IMR-90 (cell line): ENCODE measurements around the gene GLIS1. TPM values are rescaled to one million over a fixed set of nuclear protein-coding genes. Genes with fewer than 3 reads are reported as not detected.

Experiments
- ATAC-seq: fragments of 200-7000 bp; cut with Tn5 transposase; 2 replicates; pipeline ENCODE4 v1.9.1; 2020; ENCODE audit warnings: low read depth, mild to moderate bottlenecking, moderate library complexity
- BruUV-seq: library from RNA; stranded (reverse); fragments of 400-500 nt; replicated peaks from 2 replicates; lab custom pipeline; 2021; lab: Mats Ljungman, UMichigan
- CTCF ChIA-PET: fragments of 300-600 bp; formaldehyde crosslinking; extraction: SDS; loops from one replicate; lab custom pipeline; 2021; ENCODE audit warnings: antibody characterized with exemption; lab: Yijun Ruan, JAX
- POLR2A ChIA-PET: fragments of 300-600 bp; sonication (Branson Sonifier 250); formaldehyde crosslinking; loops from one replicate; lab custom pipeline; 2022; ENCODE audit warnings: antibody characterized with exemption; ENCODE audit not compliant: unreplicated experiment; lab: Charles Lee
- DNase-seq: peaks from one replicate; pipeline ENCODE4 v3.0.0; 2013
- H2AFZ ChIP-seq: replicated peaks from 2 replicates; pipeline ENCODE3; 2013; ENCODE audit warnings: low read length, mild to moderate bottlenecking; ENCODE audit not compliant: poor library complexity
- H2AK5ac ChIP-seq: 2 replicates; pipeline ENCODE4 v1.6.1; 2013; ENCODE audit warnings: low read depth, low read length, inconsistent platforms
- H2AK9ac ChIP-seq: replicated peaks from 2 replicates; pipeline ENCODE3; 2013; ENCODE audit warnings: mild to moderate bottlenecking, low read depth, low read length, moderate library complexity; ENCODE audit not compliant: poor library complexity
- H2BK120ac ChIP-seq: 2 replicates; pipeline ENCODE4 v1.6.1; 2013; ENCODE audit warnings: low read depth, low read length, inconsistent platforms
- H2BK15ac ChIP-seq: 3 replicates; pipeline ENCODE4 v1.6.1; 2013; ENCODE audit warnings: low read depth, low read length, inconsistent platforms
- H2BK20ac ChIP-seq: 2 replicates; pipeline ENCODE4 v1.6.1; 2013; ENCODE audit warnings: low read depth, mild to moderate bottlenecking, inconsistent platforms, low read length, moderate library complexity
- H2BK5ac ChIP-seq: 2 replicates; pipeline ENCODE4 v1.6.1; 2013; ENCODE audit warnings: mild to moderate bottlenecking, low read depth, low read length, inconsistent platforms; ENCODE audit not compliant: poor library complexity, severe bottlenecking
- H3K14ac ChIP-seq: replicated peaks from 2 replicates; pipeline ENCODE4 v1.6.1; 2013; ENCODE audit warnings: low read depth, low read length, inconsistent platforms
- H3K18ac ChIP-seq: 2 replicates; pipeline ENCODE4 v1.6.1; 2013; ENCODE audit warnings: low read depth, low read length, control low read depth
- H3K23ac ChIP-seq: 2 replicates; pipeline ENCODE4 v1.6.1; 2013; ENCODE audit warnings: low read depth, low read length, inconsistent platforms
- H3K27ac ChIP-seq: 2 replicates; pipeline ENCODE4 v1.5.1; 2013; ENCODE audit warnings: mild to moderate bottlenecking, control low read depth, low read length; ENCODE audit not compliant: insufficient read depth
- H3K27me3 ChIP-seq: 2 replicates; pipeline ENCODE4 v1.6.1; 2013; ENCODE audit warnings: low read length; ENCODE audit not compliant: control insufficient read depth, insufficient read depth
- H3K36me3 ChIP-seq: 2 replicates; pipeline ENCODE4 v1.6.1; 2013; ENCODE audit warnings: low read length, mixed read lengths; ENCODE audit not compliant: control insufficient read depth, insufficient read depth
- H3K4ac ChIP-seq: 2 replicates; pipeline ENCODE4 v1.6.1; 2013; ENCODE audit warnings: low read depth, low read length, inconsistent platforms
- H3K4me1 ChIP-seq: 2 replicates; pipeline ENCODE4 v1.6.1; 2013; ENCODE audit warnings: low read length, mixed read lengths; ENCODE audit not compliant: control insufficient read depth, insufficient read depth
- H3K4me2 ChIP-seq: 2 replicates; pipeline ENCODE4 v1.6.1; 2013; ENCODE audit warnings: low read depth, mild to moderate bottlenecking, control low read depth, low read length, moderate library complexity
- H3K4me3 ChIP-seq: 2 replicates; pipeline ENCODE4 v1.5.1; 2013; ENCODE audit warnings: low read depth, mild to moderate bottlenecking, control low read depth, low read length, moderate library complexity; ENCODE audit not compliant: insufficient read depth
- H3K56ac ChIP-seq: 2 replicates; pipeline ENCODE4 v1.6.1; 2013; ENCODE audit warnings: low read length, inconsistent platforms; ENCODE audit not compliant: insufficient read depth; ENCODE audit errors: extremely low read depth
- H3K79me1 ChIP-seq, 2 experiments: 2 replicates each; pipeline ENCODE4 v1.6.1; 2013; ENCODE audit warnings: low read length in 2 of 2, inconsistent platforms in 1 of 2, low read depth in 1 of 2
- H3K9ac ChIP-seq: 2 replicates; pipeline ENCODE4 v1.6.1; 2013; ENCODE audit warnings: low read depth, low read length, control low read depth
- H3K9me1 ChIP-seq: 2 replicates; pipeline ENCODE4 v1.6.1; 2013; ENCODE audit warnings: low read length, inconsistent platforms; ENCODE audit not compliant: insufficient read depth
- H3K9me3 ChIP-seq: 2 replicates; pipeline ENCODE4 v1.6.1; 2013; ENCODE audit warnings: low read length; ENCODE audit not compliant: control insufficient read depth, insufficient read depth
- H4K20me1 ChIP-seq: 2 replicates; pipeline ENCODE4 v1.6.1; 2013; ENCODE audit warnings: low read length, inconsistent platforms; ENCODE audit not compliant: insufficient read depth
- H4K5ac ChIP-seq: 2 replicates; pipeline ENCODE4 v1.6.1; 2013; ENCODE audit warnings: mild to moderate bottlenecking, low read depth, low read length, control low read depth
- H4K8ac ChIP-seq, 2 experiments: 2 replicates each; pipeline ENCODE4 v1.6.1; 2013; ENCODE audit warnings: low read depth in 2 of 2, low read length in 2 of 2, control low read depth in 1 of 2, inconsistent platforms in 1 of 2
- H4K91ac ChIP-seq: 2 replicates; pipeline ENCODE4 v1.6.1; 2013; ENCODE audit warnings: low read depth, low read length, inconsistent platforms; ENCODE audit not compliant: insufficient read depth
- BHLHE40 ChIP-seq: fragments of 150-350 bp; IDR thresholded peaks from 2 replicates; pipeline ENCODE4 v1.6.1; 2016; ENCODE audit warnings: mild to moderate bottlenecking, low read depth, low read length
- CEBPB ChIP-seq: IDR thresholded peaks from 2 replicates; pipeline ENCODE4 v1.6.1; 2012; ENCODE audit warnings: low read depth, low read length, improper control_type of control experiment
- CHD1 ChIP-seq: IDR thresholded peaks from 2 replicates; pipeline ENCODE4 v1.6.1; 2012; ENCODE audit warnings: low read depth, low read length, improper control_type of control experiment
- FOS ChIP-seq: fragments of 150-350 bp; IDR thresholded peaks from 2 replicates; pipeline ENCODE4 v1.6.1; 2016; ENCODE audit warnings: low read depth, low read length
- MAFK ChIP-seq: IDR thresholded peaks from 2 replicates; pipeline ENCODE4 v1.6.1; 2012; ENCODE audit warnings: low read depth, low read length, improper control_type of control experiment
- MAZ ChIP-seq: IDR thresholded peaks from 2 replicates; pipeline ENCODE4 v1.6.1; 2012; ENCODE audit warnings: low read depth, mild to moderate bottlenecking, low read length, improper control_type of control experiment, moderate library complexity, borderline replicate concordance
- MXI1 ChIP-seq: IDR thresholded peaks from 2 replicates; pipeline ENCODE4 v1.6.1; 2012; ENCODE audit warnings: low read depth, mild to moderate bottlenecking, low read length, moderate library complexity, borderline replicate concordance
- NFE2L2 ChIP-seq: fragments of 150-350 bp; IDR thresholded peaks from 2 replicates; pipeline ENCODE4 v1.6.1; 2016; ENCODE audit warnings: low read depth, mild to moderate bottlenecking, low read length
- POLR2A ChIP-seq: IDR thresholded peaks from 2 replicates; pipeline ENCODE4 v1.6.1; 2012; ENCODE audit warnings: mild to moderate bottlenecking, low read depth, low read length
- RAD21 ChIP-seq: IDR thresholded peaks from 2 replicates; pipeline ENCODE4 v1.6.1; 2012; ENCODE audit warnings: low read length, improper control_type of control experiment
- RCOR1 ChIP-seq: IDR thresholded peaks from 2 replicates; pipeline ENCODE4 v1.6.1; 2012; ENCODE audit warnings: mild to moderate bottlenecking, low read length, improper control_type of control experiment; ENCODE audit not compliant: insufficient replicate concordance
- RFX5 ChIP-seq: IDR thresholded peaks from 2 replicates; pipeline ENCODE4 v1.8.0; 2012; ENCODE audit warnings: low read depth, mild to moderate bottlenecking, low read length, moderate library complexity
- SMC3 ChIP-seq: fragments of 150-350 bp; IDR thresholded peaks from 2 replicates; pipeline ENCODE4 v1.6.1; 2016; ENCODE audit warnings: low read depth, mild to moderate bottlenecking, antibody characterized with exemption, low read length, moderate library complexity
- WGBS, 2 experiments: methylation state at CpG; one replicate each; pipeline versions ENCODE4 v1.1.5 to v1.1.7; 2013; ENCODE audit warnings: missing lambda C conversion rate in 2 of 2; ENCODE audit not compliant: insufficient read length in 1 of 2; ENCODE audit errors: extremely low coverage in 2 of 2; 5-methylcytosine and 5-hydroxymethylcytosine counted together
- dilution Hi-C: fragments of 300-500 bp; cut with HindIII; formaldehyde crosslinking; loops from one replicate; pipeline ENCODE4 v1.14.3; 2018; ENCODE audit warnings: low sequenced_read_pairs; ENCODE audit not compliant: unreplicated experiment
- in situ Hi-C: fragments of 300-500 bp; cut with MboI; formaldehyde crosslinking; loops from 3 replicates; pipeline ENCODE4 v1.14.3; 2019; ENCODE audit warnings: low sequenced_read_pairs, inconsistent platforms, mixed read lengths
- intact Hi-C: fragments of 100-400 bp; cut with micrococcal nuclease; formaldehyde crosslinking; loops from 2 replicates; pipeline ENCODE4 v1.10.0; 2022
- polyA plus RNA-seq, 3 experiments: library from polyadenylated mRNA; depleted of rRNA; stranded (reverse); fragments of >200 nt; gene quantifications; 2 replicates each; pipeline ENCODE4 v1.2.3, GENCODE V29; 2012; ENCODE audit warnings: low replicate concordance in 1 of 3
- total RNA-seq: library from RNA; depleted of rRNA; stranded (reverse); fragments of >200 nt; gene quantifications from 2 replicates; pipeline ENCODE4 v1.2.3, GENCODE V29; 2012
- TF ChIP-seq, protein P1 (sequence below): conservative IDR thresholded peaks from 2 replicates; pipeline ENCODE4 v1.5.1; 2012; ENCODE audit warnings: mild to moderate bottlenecking, low read depth, low read length, improper control_type of control experiment
- TF ChIP-seq, protein P2 (sequence below): fragments of 150-350 bp; IDR thresholded peaks from 2 replicates; pipeline ENCODE4 v1.6.1; 2017; ENCODE audit warnings: mild to moderate bottlenecking, antibody characterized with exemption, low read length, low read depth
- TF ChIP-seq, protein P3 (sequence below): fragments of 150-350 bp; IDR thresholded peaks from 2 replicates; pipeline ENCODE4 v1.6.1; 2016; ENCODE audit warnings: low read depth, mild to moderate bottlenecking, low read length, moderate library complexity, borderline replicate concordance

The GLIS1 gene
- total and polyA plus RNA-seq, 2 of the 4 experiments (the other 2 are of a cell fraction) = 0.18 to 2.3 TPM

DNA sequence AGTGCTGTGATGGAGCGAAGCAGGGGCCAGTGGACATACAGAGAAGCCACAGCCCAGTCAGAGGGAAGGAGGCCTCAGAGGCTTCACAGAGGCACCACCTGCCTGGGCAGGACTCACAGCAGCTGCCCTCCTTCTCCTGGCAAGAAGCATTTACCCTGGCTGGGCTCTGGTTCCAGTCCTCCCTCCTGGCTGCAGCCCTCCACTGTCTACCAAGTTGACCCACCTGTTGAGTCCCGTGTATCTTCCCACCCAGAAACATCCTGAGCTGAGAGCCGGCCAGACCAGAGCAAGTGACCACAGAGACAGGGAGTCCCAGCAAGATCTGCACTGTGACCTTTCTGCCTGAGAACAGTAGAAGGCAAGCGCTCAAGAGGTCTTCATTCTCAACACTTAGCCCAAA is 49.7 kb downstream of the GLIS1 start:
- in situ Hi-C loops = no loop called here
- H2BK20ac ChIP-seq = no peak overlapping the region
- TF ChIP-seq POLR2A = no peak
- TF ChIP-seq SMC3 = no peak
- no peak for TF ChIP-seq BHLHE40
- no peak for TF ChIP-seq RFX5
- TF ChIP-seq NFE2L2 = no peak
- TF ChIP-seq RCOR1 = no peak
- TF ChIP-seq MAFK = no peak
- TF ChIP-seq, protein P1, sequence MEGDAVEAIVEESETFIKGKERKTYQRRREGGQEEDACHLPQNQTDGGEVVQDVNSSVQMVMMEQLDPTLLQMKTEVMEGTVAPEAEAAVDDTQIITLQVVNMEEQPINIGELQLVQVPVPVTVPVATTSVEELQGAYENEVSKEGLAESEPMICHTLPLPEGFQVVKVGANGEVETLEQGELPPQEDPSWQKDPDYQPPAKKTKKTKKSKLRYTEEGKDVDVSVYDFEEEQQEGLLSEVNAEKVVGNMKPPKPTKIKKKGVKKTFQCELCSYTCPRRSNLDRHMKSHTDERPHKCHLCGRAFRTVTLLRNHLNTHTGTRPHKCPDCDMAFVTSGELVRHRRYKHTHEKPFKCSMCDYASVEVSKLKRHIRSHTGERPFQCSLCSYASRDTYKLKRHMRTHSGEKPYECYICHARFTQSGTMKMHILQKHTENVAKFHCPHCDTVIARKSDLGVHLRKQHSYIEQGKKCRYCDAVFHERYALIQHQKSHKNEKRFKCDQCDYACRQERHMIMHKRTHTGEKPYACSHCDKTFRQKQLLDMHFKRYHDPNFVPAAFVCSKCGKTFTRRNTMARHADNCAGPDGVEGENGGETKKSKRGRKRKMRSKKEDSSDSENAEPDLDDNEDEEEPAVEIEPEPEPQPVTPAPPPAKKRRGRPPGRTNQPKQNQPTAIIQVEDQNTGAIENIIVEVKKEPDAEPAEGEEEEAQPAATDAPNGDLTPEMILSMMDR = no peak
- TF ChIP-seq CEBPB = no peak
- TF ChIP-seq RAD21 = no peak
- no peak for TF ChIP-seq FOS
- TF ChIP-seq, protein P2, sequence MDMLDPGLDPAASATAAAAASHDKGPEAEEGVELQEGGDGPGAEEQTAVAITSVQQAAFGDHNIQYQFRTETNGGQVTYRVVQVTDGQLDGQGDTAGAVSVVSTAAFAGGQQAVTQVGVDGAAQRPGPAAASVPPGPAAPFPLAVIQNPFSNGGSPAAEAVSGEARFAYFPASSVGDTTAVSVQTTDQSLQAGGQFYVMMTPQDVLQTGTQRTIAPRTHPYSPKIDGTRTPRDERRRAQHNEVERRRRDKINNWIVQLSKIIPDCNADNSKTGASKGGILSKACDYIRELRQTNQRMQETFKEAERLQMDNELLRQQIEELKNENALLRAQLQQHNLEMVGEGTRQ = no peak
- TF ChIP-seq, protein P3, sequence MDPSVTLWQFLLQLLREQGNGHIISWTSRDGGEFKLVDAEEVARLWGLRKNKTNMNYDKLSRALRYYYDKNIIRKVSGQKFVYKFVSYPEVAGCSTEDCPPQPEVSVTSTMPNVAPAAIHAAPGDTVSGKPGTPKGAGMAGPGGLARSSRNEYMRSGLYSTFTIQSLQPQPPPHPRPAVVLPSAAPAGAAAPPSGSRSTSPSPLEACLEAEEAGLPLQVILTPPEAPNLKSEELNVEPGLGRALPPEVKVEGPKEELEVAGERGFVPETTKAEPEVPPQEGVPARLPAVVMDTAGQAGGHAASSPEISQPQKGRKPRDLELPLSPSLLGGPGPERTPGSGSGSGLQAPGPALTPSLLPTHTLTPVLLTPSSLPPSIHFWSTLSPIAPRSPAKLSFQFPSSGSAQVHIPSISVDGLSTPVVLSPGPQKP = no peak
- TF ChIP-seq CHD1 = no peak
- TF ChIP-seq MXI1 = no peak
- no peak for TF ChIP-seq MAZ

More for the DNA sequence above, 49.7 kb downstream of the GLIS1 start:
- H3K56ac ChIP-seq = no peak overlapping the region
- CTCF ChIA-PET = no interaction called here
- H3K9me1 ChIP-seq = peaks cover 24% of the 10 kb centered on the region
- intact Hi-C loops = loop anchor here (5.0 kb wide), 2 partner anchors 43 to 202 kb away; no protein-coding TSS in a partner anchor
- no peak overlapping the region for H2BK15ac ChIP-seq
- no peaks in the 10 kb centered on the region for H3K36me3 ChIP-seq
- no TSS peak for BruUV-seq
- H3K79me1 ChIP-seq = peaks cover 0 to 49% of the 10 kb centered on the region in 2 experiments; a peak in 3 of 4 replicates
- H3K9ac ChIP-seq = no peak overlapping the region
- no peak for ATAC-seq
- no peaks in the 10 kb centered on the region for H3K27me3 ChIP-seq
- no peak overlapping the region for H2AFZ ChIP-seq
- dilution Hi-C loops = no loop called here
- no peak overlapping the region for H3K4me2 ChIP-seq
- POLR2A ChIA-PET = no interaction called here
- no peak overlapping the region for H3K14ac ChIP-seq
- no peak overlapping the region for H3K18ac ChIP-seq
- no peak overlapping the region for H2AK5ac ChIP-seq
- H4K91ac ChIP-seq = no peak overlapping the region
- H3K4me3 ChIP-seq = no peak overlapping the region
- no peak overlapping the region for H4K5ac ChIP-seq
- no peak for DNase-seq
- no peak overlapping the region for H3K4ac ChIP-seq
- peaks cover 24% of the 10 kb centered on the region for H3K4me1 ChIP-seq
- peaks cover 26% of the 10 kb centered on the region; the same call in 1 of the 2 replicates for H4K20me1 ChIP-seq
- no peak overlapping the region for H2AK9ac ChIP-seq
- no peaks in the 10 kb centered on the region for H3K9me3 ChIP-seq
- WGBS, 2 experiments = 75% methylated on average over 2 of the region's 4 CpGs; no CpG with 5 or more reads in 1 of the 2 experiments
- H4K8ac ChIP-seq = no peak overlapping the region
- no peak overlapping the region for H2BK5ac ChIP-seq
- no peak overlapping the region for H2BK120ac ChIP-seq
- no peak overlapping the region for H3K27ac ChIP-seq
- H3K23ac ChIP-seq = no peak overlapping the region
